IPS DF 4.7 (cell line): ENCODE results near the gene SSH2.
"Not testable (repeated sequence)": the region's sequence is repeated elsewhere in the genome, so short reads cannot be mapped to it uniquely, and the experiment has no call there.

ENCODE experiments used
- DNase-seq: peaks from one replicate; pipeline ENCODE4 v3.0.0-alpha.2; 2013; ENCODE audit warnings: low spot score; ENCODE audit errors: extremely low read depth

The SSH2 gene

DNA sequence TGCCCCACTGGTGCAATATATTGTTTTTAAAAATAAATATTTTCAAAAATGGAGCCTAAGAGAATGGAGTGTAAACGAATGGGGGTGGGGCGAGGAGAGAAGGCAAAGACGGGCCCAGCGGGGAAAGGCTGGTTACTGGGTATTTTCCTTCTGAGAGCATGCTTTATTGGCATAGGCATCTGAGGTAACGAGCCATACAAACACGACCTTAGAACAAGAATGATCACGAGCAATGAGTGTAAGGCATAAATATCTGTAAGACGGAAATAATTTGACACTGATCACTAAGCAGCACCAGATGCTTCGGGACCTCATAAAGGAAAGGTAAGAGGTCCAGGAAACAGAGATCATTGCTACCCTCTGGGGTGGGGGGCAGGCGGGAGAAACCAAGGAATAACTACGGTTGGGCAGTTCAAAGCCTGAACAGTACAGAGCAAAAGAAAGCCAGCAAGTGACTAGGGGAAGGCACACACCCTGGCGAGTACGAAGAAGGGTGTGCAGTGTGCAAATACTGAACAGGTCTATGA, 959 bp downstream of the SSH2 start:
- no peak for DNase-seq

DNA sequence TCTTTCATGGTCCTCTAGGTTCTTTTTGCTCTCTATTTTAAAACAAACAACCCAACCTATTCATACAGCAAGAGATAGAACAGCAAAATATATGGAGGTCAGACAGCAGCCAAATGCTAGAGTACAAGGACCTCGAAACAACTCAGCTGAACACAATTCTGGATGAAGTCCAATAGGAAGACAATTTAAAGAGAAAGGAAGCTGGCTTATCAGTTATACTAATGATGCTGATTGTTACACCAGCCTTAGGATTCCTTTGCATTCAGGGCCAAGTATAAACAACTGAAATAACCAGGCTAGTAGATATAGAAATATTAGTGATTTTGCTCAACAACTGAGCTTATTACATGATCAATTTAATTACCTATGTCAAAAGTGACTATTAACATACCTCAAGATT, 2.5 kb downstream of the SSH2 start:
- DNase-seq: no peak

DNA sequence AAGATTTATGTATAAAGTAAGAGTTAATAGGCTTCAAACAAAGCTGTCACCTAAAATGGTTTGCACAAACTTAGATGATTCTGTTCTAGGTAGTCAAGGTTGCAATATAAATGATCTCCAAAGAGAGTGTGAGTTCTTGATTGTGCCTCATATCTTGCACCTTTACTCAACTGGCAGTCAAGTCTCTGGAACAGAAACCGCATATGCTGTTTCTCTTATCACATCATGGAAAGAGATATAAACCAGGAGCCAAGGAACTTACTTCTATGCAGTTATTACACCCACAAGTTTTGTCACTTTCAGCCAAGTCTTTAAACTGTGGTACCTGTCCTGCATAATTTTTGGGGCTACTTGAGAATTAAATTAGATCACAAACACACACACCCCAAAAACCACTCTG, 5.2 kb downstream of the SSH2 start:
- DNase-seq: no peak

DNA sequence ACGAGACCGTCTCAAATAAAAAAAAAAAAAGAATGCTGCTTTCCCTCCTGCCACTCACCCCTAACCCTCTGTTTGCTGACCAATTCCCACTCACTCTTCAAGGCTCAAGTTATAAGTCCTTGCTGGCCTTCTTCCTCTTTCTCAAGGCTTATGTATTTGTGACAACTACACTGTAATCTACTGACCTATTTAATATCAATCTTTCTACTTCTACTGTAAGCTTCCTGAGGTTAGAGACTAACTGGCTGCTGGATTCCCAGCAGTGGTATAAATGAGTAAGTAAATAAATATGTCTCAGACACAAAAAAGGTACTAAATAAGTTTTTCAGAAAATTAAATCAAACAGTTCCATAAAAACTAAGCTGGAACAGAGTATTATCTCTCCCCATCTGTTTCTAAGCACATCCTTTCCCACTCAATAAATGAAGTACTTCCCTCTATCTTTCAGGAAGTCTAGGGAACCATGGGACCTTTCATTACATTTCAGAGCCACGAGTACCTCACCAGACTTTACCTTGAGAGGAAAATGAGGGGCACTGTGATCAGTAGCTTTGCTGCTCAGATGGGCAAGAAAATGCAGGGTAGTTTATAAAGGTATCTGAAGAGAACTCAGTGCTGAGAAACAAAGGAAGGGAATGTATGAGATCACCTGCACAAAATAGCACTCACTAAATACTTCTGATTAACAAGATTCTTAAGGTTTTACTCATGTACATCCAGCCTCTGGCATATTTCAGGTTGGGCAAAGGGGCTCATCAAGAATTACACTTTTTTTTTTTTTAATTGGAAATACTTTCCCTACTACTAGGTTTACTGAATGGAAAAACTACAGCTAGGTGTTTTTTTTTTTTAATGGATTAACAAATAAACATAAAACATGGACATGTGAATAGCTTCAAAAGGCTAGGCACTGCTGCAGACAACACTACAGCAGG, 10.8 kb downstream of the SSH2 start:
- no peak for DNase-seq

DNA sequence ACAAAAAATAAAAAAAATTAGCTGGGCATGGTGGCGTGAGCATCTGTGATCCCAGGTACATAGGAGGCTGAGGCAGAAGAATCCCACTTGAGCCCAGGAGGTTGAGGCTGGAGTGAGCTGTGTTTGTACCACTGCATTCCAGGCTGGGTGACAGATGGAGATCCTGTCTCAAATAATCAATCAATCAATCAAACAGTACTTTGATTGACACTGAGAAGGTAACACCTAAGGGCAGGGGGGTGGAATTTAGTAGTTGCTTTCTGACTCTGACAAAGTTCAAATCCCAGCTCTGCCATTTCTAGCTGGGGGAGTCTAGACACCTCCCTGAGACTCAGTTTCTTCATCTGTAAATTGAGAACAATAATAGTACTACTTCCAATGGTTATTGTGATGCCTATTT, 12.0 kb downstream of the SSH2 start:
- no peak for DNase-seq

DNA sequence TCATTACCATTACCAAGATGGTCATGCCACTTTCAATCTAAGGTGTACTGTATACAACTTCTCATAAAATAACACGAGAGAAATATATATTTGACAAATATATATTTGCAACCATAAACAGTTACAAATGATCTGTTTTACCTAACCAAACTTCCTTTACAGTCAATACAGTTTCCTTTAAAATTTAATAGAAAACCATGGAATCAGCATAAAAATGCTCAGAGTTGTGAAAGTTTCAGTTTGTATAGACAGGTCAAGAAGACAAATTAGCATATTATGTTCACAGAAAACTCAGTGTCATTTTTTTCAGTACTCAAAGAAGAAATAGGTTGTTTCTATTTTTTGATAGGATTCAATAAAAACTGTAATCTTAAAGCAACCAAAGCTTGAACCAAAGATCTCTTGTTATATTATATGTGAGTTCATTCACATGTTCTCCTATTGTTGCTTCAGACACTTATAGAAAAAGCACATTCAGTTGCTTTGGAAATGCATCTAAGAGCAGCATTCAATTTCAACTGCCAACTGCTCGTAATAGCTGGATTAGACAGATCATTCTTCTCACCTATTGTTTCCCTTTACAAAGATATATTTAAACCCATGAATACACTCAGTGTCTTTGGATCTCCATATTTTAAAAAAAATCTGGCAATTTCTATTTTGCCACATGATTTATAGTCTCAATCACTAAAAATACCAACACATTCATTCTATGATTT, 15.1 kb downstream of the SSH2 start:
- no peak for DNase-seq

DNA sequence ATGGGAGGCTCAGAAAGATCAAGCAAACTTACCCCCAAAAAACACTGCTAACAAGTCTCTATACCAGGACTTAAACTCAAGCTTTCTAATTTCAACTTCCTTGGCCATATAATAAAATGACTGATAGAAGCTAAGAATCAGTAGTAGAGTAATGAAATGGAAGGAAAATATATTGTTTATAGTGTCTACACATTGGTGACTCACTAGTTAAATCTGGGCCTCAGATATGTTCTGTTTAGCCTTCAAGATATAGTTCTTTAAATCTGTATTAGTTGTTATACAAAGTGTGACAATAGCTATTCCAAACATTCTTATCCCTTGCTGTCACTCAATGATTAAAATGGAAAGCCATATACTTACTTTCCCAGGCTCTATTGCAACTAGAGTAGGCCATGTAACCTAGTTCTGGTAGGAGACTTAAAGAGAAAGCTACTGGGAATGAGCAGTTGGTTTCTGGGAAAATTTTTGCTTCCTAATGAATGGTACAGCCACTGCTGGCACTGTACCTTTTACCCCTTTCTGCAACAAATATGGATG, 18.3 kb downstream of the SSH2 start:
- no peak for DNase-seq

DNA sequence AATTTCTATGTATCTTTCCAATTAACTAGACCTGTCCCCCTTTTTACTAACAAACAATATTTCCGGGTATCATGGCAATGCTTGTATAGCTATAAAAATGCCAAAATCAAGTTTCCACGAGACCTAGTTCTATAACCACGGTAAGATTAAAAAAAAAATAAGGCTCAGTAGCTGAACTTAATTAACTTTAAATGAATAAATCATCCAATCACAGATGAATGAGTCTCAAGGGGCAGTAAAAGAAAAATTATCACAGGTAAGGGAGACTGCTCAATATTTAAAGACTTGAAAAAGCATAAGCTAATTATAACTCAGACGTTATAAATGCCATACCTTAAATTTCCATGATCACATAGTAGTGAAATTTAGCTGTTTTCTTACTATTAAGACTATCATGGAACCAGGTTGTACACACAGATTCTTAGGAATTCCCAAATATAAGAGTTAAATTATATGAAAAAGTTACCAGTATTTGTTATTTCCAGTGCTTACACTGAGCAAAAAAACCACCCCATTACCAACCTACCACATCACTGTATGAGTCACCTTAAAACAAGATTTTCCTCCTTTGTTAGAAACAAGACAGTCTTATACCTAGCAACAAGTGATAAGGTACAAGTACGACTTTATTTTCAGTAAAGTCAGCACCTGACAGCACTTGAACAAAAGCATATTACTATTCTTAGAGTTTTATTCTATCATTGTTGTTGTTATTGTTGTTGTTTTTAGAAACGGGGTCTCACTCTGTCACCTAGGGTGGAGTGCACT, 20.6 kb downstream of the SSH2 start:
- DNase-seq: no peak

DNA sequence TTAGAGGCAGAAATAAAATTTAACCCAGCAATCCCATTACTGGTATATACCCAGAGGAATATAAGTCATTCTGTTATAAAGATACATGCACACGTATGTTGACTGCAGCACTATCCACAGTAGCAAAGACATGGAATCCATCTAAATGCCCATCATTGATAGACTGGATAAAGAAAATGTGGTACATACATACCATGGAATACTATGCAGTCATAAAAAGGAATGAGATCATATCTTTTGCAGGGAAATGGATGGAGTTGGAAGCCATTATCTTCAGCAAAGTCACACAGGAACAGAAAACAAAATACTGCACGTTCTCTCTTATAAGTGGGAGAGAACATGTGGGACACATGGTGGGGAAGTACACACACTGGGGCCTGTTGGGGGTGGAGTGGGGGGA, 23.1 kb downstream of the SSH2 start:
- no peak for DNase-seq

DNA sequence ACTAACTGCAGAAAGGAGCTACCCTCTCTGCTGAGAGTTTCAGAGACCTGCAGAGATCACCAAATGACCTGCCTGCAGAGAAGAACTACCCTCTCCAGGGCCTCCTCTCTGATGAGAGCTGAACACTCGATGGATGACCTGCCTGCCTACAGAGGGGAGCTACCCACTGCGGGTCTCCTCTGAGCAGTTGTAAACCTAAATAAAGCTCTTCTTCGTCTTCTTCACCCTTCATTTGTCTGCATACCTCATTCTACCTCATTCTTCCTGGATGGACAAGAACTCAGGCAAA, 24.2 kb downstream of the SSH2 start:
- DNase-seq: no peak

DNA sequence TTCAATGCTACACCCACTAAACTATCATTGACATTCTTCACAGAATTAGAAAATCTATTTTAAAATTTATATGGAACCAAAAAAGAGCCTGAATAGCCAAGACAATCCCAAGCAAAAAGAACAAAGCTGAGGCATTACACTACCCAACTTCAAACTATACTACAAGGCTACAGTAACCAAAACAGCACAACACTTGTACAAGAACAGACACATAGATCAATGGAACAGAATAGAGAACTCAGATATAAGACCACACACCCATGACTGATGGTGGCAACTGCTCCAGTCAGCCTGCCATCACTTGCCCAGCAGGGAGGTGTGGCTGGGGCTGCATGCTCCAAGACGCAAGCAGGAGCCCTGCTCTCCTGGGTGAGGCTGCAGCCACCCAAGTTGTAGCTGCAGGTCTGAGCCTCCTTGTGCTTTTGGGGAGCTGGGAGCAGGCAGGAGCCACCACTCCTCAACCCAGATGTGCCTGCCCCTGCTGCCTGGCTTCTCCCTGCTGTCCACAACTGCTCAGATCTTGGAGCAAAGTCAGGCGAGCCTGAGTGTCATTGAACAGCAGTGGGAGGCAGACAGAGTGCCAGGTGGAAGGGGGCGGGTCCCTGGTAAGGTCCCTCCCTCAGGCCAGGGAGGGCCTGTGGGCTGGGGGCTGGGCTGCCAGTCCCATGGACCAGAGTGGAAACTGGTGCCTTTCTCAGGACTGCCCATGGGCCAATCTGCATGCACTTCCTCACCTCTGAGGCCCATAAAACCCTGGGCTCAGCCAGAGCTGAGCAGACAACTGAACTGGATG, 24.7 kb downstream of the SSH2 start:
- DNase-seq: no peak

DNA sequence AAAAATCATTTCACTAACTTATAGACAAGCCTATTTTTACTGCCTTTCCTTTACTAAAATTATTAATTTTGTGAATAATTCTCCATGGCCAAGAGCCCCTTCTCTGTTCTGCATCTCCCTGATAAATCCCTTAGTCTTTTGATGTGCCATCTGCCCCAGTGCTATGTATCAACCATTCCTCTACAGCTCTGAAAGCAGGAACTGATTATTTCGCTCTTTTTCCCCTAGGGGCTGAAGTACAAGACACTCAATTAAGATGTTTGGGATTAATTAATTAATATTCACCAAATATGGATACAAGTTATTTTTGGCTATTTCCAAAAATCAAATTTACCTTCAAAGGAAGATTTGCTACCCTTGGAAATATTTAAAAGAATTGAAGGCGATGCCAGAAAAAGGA, 26.6 kb downstream of the SSH2 start:
- no peak for DNase-seq

DNA sequence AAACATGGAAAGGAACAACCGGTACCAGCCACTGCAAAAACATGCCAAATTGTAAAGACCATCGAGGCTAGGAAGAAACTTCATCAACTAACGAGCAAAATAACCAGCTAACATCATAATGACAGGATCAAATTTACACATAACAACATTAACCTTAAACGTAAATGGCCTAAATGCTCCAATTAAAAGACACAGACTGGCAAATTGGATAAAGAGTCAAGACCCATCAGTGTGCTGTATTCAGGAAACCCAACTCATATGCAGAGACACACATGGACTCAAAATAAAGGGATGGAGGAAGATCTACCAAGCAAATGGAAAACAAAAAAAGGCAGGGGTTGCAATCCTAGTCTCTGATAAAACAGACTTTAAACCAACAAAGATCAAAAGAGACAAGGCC, 32.9 kb downstream of the SSH2 start:
- not testable (repeated sequence) for DNase-seq

DNA sequence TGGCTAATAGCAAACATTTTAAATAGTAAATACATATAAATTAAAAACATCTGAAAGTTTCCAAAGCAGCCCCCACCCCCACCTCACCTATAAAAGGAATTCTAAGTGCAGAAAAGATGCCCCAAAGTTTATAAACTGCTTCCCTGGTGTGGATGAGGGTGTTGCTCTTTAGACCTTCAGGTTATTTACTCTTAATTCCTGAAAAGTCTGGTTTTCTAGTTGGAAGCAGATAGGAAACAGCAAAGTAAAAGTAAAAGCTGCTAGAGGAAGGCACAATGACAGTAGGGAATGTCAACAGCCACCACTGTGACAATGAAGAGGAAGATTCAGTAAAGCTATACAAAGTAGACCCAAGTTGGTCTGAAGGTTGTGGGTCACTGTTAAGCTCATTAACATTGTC, 37.8 kb downstream of the SSH2 start:
- no peak for DNase-seq

DNA sequence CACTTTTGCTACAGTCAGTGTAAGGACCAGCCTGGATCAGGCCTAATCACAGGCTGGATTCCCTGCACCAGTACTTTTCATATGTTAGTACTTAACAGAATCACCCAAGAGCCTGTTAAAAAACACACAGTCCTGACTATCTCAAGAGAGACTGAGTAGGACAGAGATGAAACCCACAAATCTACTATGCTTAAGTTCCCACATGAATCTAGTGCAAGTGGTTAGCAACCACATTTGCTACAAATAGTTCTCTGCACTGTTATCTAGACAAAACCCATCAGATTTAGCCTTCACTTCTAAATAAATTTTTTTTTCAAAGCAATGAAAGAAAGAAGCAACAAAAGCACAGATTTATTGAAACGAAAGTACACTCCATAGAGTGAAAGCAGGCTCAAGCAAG, 38.9 kb downstream of the SSH2 start:
- DNase-seq: no peak

DNA sequence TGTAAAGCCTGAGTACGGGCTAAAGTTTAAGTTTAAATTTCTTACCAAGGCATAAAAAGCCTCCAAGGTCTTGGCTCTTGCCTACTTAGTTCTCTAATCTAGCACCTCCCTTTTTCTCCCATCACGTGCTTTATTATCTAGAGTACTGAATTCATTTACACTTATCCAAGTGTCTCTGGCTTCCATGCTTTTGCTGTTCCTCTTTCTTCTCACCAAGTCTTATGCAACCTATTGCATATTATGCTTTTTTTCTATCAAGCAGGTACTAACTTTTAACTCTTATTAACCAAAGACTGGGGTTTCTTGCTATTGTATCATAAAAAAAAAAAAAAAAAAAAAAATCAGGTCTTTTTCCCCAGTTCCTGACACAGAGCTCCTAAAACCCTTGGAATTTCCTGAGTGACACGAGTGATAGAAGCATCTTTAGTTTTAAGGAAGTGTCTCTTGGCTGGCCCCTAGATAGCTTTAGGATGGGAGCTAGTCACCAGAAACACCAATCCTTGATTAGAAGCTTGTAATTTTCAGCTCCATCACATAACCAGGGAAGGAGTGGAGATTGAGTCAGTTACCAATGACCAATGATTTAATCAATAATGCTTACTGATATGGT, 44.9 kb downstream of the SSH2 start:
- DNase-seq: no peak

DNA sequence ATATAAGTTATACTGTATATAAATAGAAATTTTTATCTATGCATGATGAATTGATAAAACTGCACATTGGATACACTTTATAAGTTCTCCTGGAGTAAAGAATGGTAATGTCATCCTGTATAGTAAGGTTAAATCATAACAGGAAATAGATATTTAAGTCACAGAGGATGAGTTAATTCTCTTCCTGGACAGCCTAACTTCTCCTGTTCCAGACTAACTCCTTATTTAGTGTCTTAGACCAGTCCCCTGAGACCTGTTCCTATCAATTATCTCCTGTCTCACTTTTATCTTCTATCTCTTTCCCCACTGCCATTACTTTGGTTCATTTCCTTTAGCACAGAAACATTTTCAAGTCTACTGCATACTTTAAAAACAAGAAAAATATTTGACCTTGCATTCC, 46.5 kb downstream of the SSH2 start:
- no peak for DNase-seq

DNA sequence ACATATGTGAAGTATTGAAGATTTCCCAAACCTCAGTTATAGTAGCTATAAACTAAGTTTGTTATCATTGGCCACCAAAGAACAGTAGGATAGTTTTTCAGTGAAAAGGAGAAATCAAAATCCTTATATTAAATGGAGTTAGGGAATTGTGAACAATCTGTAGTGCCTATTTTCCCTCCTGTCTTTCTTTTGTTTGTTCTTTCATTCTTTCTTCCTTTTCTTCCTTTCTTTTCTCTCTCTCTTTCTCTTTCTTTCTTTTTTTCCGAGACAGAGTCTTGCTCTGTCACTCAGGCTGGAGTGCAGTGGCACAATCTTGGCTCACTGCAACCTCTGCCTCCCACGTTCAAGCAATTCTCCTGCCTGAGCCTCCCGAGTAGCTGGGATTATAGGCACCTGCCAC, 48.8 kb downstream of the SSH2 start:
- no peak for DNase-seq

DNA sequence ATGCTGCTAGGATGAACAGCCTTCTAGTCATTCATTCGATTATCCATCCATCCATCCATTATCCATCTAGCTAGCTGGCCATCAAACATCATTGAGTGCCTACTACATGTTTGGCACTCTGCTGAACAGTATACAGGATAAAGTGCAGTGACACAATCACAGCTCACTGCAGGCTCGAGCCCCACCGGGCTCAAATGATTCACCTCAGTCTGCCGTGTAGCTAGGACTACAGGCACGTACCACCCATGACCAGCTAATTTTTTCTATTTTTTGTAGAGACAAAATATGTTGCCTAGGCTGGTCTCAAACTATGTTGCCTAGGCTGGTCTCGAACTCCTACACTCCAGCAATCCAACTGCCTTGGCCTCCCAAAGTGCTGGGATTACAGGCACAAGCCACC, 50.0 kb downstream of the SSH2 start:
- no peak for DNase-seq

DNA sequence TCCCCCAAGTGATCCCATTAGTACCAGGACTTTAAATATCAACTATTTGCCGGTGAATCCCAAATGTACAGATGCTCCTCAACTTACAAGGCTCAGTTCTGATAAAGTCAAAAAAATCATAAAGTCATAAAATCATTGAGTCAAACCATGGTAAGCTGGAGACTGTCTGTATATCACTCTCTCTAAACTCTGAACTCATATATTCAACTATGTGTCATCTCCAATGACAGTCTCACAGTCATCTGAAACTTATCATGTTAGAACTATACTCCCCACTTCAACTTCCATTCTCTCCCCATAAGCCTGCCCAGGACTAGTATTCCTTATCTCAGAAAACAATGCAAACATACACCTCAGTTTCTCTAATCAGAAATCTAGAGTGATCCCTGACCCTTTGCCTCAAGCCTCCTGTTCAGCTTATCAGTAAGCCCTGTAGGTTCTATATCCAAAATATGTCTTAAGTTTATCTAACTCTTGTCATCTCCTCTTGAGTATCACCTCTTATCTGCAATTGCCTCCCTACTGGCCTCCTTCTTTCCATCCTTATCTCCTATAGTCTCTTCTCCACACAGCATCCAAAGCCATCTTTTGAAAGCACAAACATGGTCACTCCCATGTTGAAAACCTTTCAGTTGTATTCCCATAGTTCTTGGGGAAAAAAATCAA, 55.0 kb downstream of the SSH2 start:
- DNase-seq: no peak
